GM12878 (cell line): ENCODE measurements around the gene COL28A1. TPM values are rescaled to one million over a fixed set of nuclear protein-coding genes. Genes with fewer than 3 reads are reported as not detected.
A peak's percentile ranks its signal among the peaks of the same experiment; 100 is the strongest.
"Not testable (repeated sequence)": the region's sequence is repeated elsewhere in the genome, so short reads cannot be mapped to it uniquely, and the experiment has no call there.

Source experiments
- ATAC-seq: fragments of 200-7000 bp; cut with Tn5 transposase; 3 replicates; pipeline ENCODE4 v1.9.1; 2020; ENCODE audit warnings: mild to moderate bottlenecking, moderate library complexity
- BruUV-seq: library from RNA; stranded (reverse); fragments of 400-500 nt; replicated peaks from 2 replicates; lab custom pipeline; 2021; lab: Mats Ljungman, UMichigan
- CTCF ChIA-PET: fragments of 300-600 bp; sonication (Branson Sonifier 250); formaldehyde crosslinking; extraction: SDS; loops from one replicate; lab custom pipeline; 2021; ENCODE audit warnings: inconsistent platforms; lab: Yijun Ruan, JAX
- POLR2A ChIA-PET: fragments of 350-600 bp; formaldehyde crosslinking; extraction: SDS; loops from one replicate; lab custom pipeline; 2021; ENCODE audit warnings: inconsistent platforms; lab: Charles Lee
- RAD21 ChIA-PET: fragments of 300-600 bp; sonication (Branson Sonifier 250); formaldehyde crosslinking; loops from one replicate; lab custom pipeline; 2023; ENCODE audit warnings: antibody characterized with exemption; ENCODE audit not compliant: unreplicated experiment; lab: Charles Lee
- SMC1A ChIA-PET: fragments of 300-600 bp; sonication (Branson Sonifier 250); formaldehyde crosslinking; loops from one replicate; lab custom pipeline; 2023; ENCODE audit not compliant: unreplicated experiment, uncharacterized antibody; lab: Charles Lee
- DNase-seq: peaks from one replicate; pipeline ENCODE4 v3.0.0-alpha.2; 2011; ENCODE audit warnings: low read depth, low spot score
- FAIRE-seq: peaks from 3 replicates; lab custom pipeline; 2011; peaks lifted over from hg19 to GRCh38; lab: Jason Lieb, UNC
- H2AFZ ChIP-seq: 2 replicates; pipeline ENCODE4 v1.6.0; 2011; ENCODE audit warnings: low read depth, low read length, control low read depth; ENCODE audit not compliant: control insufficient read depth
- H3K27ac ChIP-seq: 2 replicates; pipeline ENCODE4 v1.5.1; 2011; ENCODE audit warnings: control low read depth; ENCODE audit not compliant: control insufficient read depth, insufficient read depth
- H3K27me3 ChIP-seq, 2 experiments: replicated peaks in 1 of 2; 2 replicates each; pipeline versions ENCODE4 v1.6.0 to v1.6.1; 2011; ENCODE audit warnings: low read length in 1 of 2; ENCODE audit not compliant: control insufficient read depth in 2 of 2, insufficient read depth in 2 of 2
- H3K36me3 ChIP-seq, 2 experiments: 2 replicates each; pipeline ENCODE4 v1.5.1; 2011; ENCODE audit warnings: low read length in 1 of 2; ENCODE audit not compliant: control insufficient read depth in 2 of 2, insufficient read depth in 2 of 2
- H3K4me1 ChIP-seq: 2 replicates; pipeline ENCODE4 v1.6.1; 2011; ENCODE audit warnings: mild to moderate bottlenecking, low read length, moderate library complexity, mixed read lengths; ENCODE audit not compliant: control insufficient read depth, insufficient read depth
- H3K4me2 ChIP-seq: 2 replicates; pipeline ENCODE4 v1.6.0; 2011; ENCODE audit warnings: control low read depth; ENCODE audit not compliant: control insufficient read depth, insufficient read depth
- H3K4me3 ChIP-seq: fragments of 200-600 bp; sonication (generic); 2 replicates; pipeline ENCODE4 v1.5.1; 2016
- H3K79me2 ChIP-seq: 2 replicates; pipeline ENCODE4 v1.6.0; 2011; ENCODE audit warnings: low read length; ENCODE audit not compliant: control insufficient read depth, insufficient read depth
- H3K9ac ChIP-seq: 2 replicates; pipeline ENCODE4 v1.8.0; 2011; ENCODE audit warnings: low read length, control low read depth, mixed read lengths; ENCODE audit not compliant: control insufficient read depth, insufficient read depth
- H3K9me3 ChIP-seq: replicated peaks from 3 replicates; pipeline ENCODE4 v1.5.1; 2011; ENCODE audit warnings: mild to moderate bottlenecking, low read length; ENCODE audit not compliant: control insufficient read depth, insufficient read depth
- H4K20me1 ChIP-seq: 2 replicates; pipeline ENCODE4 v1.6.0; 2011; ENCODE audit not compliant: control insufficient read depth, insufficient read depth
- SMAD5 ChIP-seq: IDR thresholded peaks from 2 replicates; pipeline ENCODE4 v1.6.1; 2016; ENCODE audit warnings: antibody characterized with exemption, low read depth
- WGBS: methylation state at CpG from one replicate; pipeline ENCODE4 v1.1.6; 2016; ENCODE audit warnings: low lambda C conversion rate; ENCODE audit not compliant: insufficient replicate concordance, insufficient coverage; ENCODE audit errors: missing lambda C conversion rate; 5-methylcytosine and 5-hydroxymethylcytosine counted together
- in situ Hi-C: fragments of 300-500 bp; cut with MboI; formaldehyde crosslinking; loops from 9 replicates; pipeline ENCODE4 v1.14.3; 2018; ENCODE audit warnings: mixed read lengths
- intact Hi-C: fragments of 100-400 bp; cut with micrococcal nuclease; formaldehyde crosslinking; loops from one replicate; pipeline ENCODE4 v1.14.2; 2022; ENCODE audit not compliant: unreplicated experiment
- polyA plus RNA-seq, 11 experiments: library from polyadenylated mRNA; depleted of rRNA in 4 of 11; unstranded in 6 of 11; stranded (reverse) in 5 of 11; fragments of >200 nt; fragmentation: Nextera tagmentation in 4 of 11; fragmentation: Illumina TruSeq in 1 of 11; extraction: Ambion mirVana in 4 of 11; extraction: Trizol in 1 of 11; gene quantifications; 1 replicate in 1 of 11; 2 replicates in 10 of 11; pipeline versions ENCODE4 v1.2.1 to v1.2.3, GENCODE V29; 2011 to 2016; ENCODE audit warnings: inconsistent platforms in 2 of 11, missing spikeins in 2 of 11, low read depth in 1 of 11
- total RNA-seq, 4 experiments: library from RNA; depleted of rRNA in 3 of 4; stranded (reverse); fragments of >200 nt in 3 of 4; fragmentation: Illumina TruSeq in 1 of 4; extraction: Trizol in 1 of 4; gene quantifications; 2 replicates each; pipeline versions ENCODE4 v1.2.1 to v1.2.3, GENCODE V29; 2013 to 2021
- TF ChIP-seq, protein P1 (sequence below): fragments of 450-650 bp; IDR thresholded peaks from 2 replicates; pipeline ENCODE4 v1.6.1; 2016; ENCODE audit warnings: mild to moderate bottlenecking

The COL28A1 gene
- total and polyA plus RNA-seq, 10 of the 15 experiments (the other 5 are each of a cell fraction or from before 2014, with no cell fraction given) = 0.05 to 0.22 TPM; not detected in 8

DNA sequence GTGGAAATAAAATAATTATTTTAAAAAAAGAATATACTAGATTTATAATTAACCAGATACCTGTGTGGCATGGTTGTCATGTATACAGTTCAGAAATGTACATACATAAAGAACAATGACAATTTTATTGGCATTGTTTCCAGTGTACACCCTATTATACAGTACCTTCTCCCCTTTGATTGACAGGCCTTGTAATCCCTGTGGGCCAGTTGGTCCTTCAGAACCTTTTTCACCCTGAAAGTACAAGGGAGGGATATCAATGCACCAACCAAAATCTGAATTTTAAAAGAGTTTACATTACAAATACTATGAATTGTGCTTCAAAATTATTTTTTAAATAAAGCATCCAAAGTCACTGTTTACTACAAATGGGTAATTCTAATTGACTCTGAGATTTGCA lies 61.2 kb downstream of the COL28A1 start:
- no peaks in the 10 kb centered on the region; the same call in 2 of the 3 replicates for H3K9me3 ChIP-seq
- CTCF ChIA-PET = no interaction called here
- POLR2A ChIA-PET = no interaction called here
- H2AFZ ChIP-seq = no peak overlapping the region
- H3K36me3 ChIP-seq = no peaks in the 10 kb centered on the region
- no peaks in the 10 kb centered on the region for H3K27me3 ChIP-seq
- no peaks in the 10 kb centered on the region for H4K20me1 ChIP-seq
- ATAC-seq = no peak
- BruUV-seq = no TSS peak
- H3K4me1 ChIP-seq = no peaks in the 10 kb centered on the region
- TF ChIP-seq SMAD5 = no peak
- TF ChIP-seq, protein P1, sequence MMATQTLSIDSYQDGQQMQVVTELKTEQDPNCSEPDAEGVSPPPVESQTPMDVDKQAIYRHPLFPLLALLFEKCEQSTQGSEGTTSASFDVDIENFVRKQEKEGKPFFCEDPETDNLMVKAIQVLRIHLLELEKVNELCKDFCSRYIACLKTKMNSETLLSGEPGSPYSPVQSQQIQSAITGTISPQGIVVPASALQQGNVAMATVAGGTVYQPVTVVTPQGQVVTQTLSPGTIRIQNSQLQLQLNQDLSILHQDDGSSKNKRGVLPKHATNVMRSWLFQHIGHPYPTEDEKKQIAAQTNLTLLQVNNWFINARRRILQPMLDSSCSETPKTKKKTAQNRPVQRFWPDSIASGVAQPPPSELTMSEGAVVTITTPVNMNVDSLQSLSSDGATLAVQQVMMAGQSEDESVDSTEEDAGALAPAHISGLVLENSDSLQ = 0 out of 2 replicates have a peak, but pooled peaks have one; percentile 24
- TF ChIP-seq, all 136 proteins: peak for 1
- Histone ChIP-seq H3K4me3 (no peak overlapping the region), H3K27ac (no peak overlapping the region), H3K9ac (no peak overlapping the region), H3K79me2 (no peaks in the 10 kb centered on the region), H3K4me2 (no peak overlapping the region)
- in situ Hi-C loops = no loop called here
- DNase-seq (no peak), FAIRE-seq (no peak)
- intact Hi-C loops = no loop called here
- ChIA-PET SMC1A (no interaction called here), RAD21 (no interaction called here)

DNA sequence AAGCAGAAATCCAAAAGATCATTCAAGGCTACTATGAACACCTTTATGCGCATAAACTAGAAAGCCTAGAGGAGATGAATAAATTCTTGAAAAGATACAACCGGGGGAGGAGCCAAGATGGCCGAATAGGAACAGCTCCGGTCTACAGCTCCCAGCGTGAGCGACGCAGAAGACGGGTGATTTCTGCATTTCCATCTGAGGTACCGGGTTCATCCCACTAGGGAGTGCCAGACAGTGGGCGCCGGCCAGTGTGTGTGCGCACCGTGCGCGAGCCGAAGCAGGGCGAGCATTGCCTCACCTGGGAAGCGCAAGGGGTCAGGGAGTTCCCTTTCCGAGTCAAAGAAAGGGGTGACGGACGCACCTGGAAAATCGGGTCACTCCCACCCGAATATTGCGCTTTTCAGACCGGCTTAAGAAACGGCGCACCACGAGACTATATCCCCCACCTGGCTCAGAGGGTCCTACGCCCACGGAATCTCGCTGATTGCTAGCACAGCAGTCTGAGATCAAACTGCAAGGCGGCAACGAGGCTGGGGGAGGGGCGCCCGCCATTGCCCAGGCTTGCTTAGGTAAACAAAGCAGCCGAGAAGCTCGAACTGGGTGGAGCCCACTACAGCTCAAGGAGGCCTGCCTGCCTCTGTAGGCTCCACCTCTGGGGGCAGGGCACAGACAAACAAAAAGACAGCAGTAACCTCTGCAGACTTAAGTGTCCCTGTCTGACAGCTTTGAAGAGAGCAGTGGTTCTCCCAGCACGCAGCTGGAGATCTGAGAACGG lies 70.5 kb downstream of the COL28A1 start:
- POLR2A ChIA-PET, SMC1A ChIA-PET, H4K20me1 ChIP-seq, RAD21 ChIA-PET, H3K4me3 ChIP-seq, H3K27ac ChIP-seq, H2AFZ ChIP-seq, BruUV-seq, DNase-seq, CTCF ChIA-PET, ATAC-seq, H3K4me1 ChIP-seq, H3K27me3 ChIP-seq, H3K36me3 ChIP-seq, H3K79me2 ChIP-seq, intact Hi-C loops, H3K9me3 ChIP-seq, H3K9ac ChIP-seq, H3K4me2 ChIP-seq, FAIRE-seq, in situ Hi-C loops: not testable (repeated sequence)
- 79% methylated on average over 30 of the region's 39 CpGs for WGBS
